CD4-positive, CD25-positive, alpha-beta regulatory T cell (primary cell): ENCODE results near the gene FAM89B. TPM values are rescaled to one million over a fixed set of nuclear protein-coding genes. Genes with fewer than 3 reads are reported as not detected.

Experiments used
- ATAC-seq, 2 donors: fragments of 150-1000 bp; cut with Tn5 transposase; one replicate each; pipeline ENCODE4 v1.10.0; 2021; ENCODE audit warnings: low read depth in 2 of 2, moderate number of reproducible peaks in 2 of 2, moderate library complexity in 1 of 2
- DNase-seq, 3 donors: peaks; one replicate each; pipeline versions ENCODE4 v3.0.0 to v3.0.0-alpha.2; 2012 to 2022; ENCODE audit warnings: mixed read lengths in 1 of 3
- H3K27ac ChIP-seq: one replicate; pipeline ENCODE4 v1.7.0; 2013; ENCODE audit warnings: mild to moderate bottlenecking, low read length; ENCODE audit not compliant: insufficient read depth, poor library complexity, severe bottlenecking
- H3K27me3 ChIP-seq: one replicate; pipeline ENCODE4 v1.7.0; 2013; ENCODE audit warnings: low read length; ENCODE audit not compliant: control insufficient read depth, insufficient read depth
- H3K36me3 ChIP-seq: one replicate; pipeline ENCODE4 v1.7.0; 2013; ENCODE audit warnings: mild to moderate bottlenecking, low read length, moderate library complexity; ENCODE audit not compliant: control insufficient read depth, insufficient read depth
- H3K4me1 ChIP-seq: 2 replicates; pipeline ENCODE4 v1.7.0; 2013; ENCODE audit warnings: mild to moderate bottlenecking, low read length; ENCODE audit not compliant: insufficient read depth, control insufficient read depth, poor library complexity, severe bottlenecking
- H3K4me3 ChIP-seq: one replicate; pipeline ENCODE4 v1.7.0; 2013; ENCODE audit warnings: low read depth, mild to moderate bottlenecking, low read length, moderate library complexity
- H3K9me3 ChIP-seq, 2 experiments: 1 replicate in 1 of 2; 2 replicates in 1 of 2; pipeline ENCODE4 v1.7.0; 2013; ENCODE audit warnings: low read length in 2 of 2, mild to moderate bottlenecking in 1 of 2, moderate library complexity in 1 of 2; ENCODE audit not compliant: control insufficient read depth in 2 of 2
- H3K27ac Mint-ChIP-seq, 3 donors: one replicate each; pipeline ENCODE4 v1.8.0; 2020 to 2022; ENCODE audit warnings: mild to moderate bottlenecking in 3 of 3, mixed read lengths in 3 of 3, moderate library complexity in 2 of 3
- H3K27me3 Mint-ChIP-seq: one replicate; pipeline ENCODE4 v1.8.0; 2022; ENCODE audit warnings: mild to moderate bottlenecking, mixed read lengths
- H3K36me3 Mint-ChIP-seq: one replicate; pipeline ENCODE4 v1.8.0; 2020; ENCODE audit warnings: mixed read lengths
- H3K4me1 Mint-ChIP-seq, 4 donors: one replicate each; pipeline ENCODE4 v1.8.0; 2020 to 2022; ENCODE audit warnings: mixed read lengths in 4 of 4, mild to moderate bottlenecking in 1 of 4
- H3K4me3 Mint-ChIP-seq, 4 donors: one replicate each; pipeline ENCODE4 v1.8.0; 2020 to 2022; ENCODE audit warnings: mild to moderate bottlenecking in 4 of 4, mixed read lengths in 4 of 4, moderate library complexity in 3 of 4
- H3K9me3 Mint-ChIP-seq, 7 donors: one replicate each; pipeline ENCODE4 v1.8.0; 2020 to 2022; ENCODE audit warnings: mixed read lengths in 7 of 7, mild to moderate bottlenecking in 3 of 7, moderate library complexity in 2 of 7
- polyA plus RNA-seq, 4 donors: library from polyadenylated mRNA; unstranded; fragments of 300-500 nt; fragmentation: Illumina TruSeq; gene quantifications; one replicate each; pipeline ENCODE4 v1.2.3, GENCODE V29; 2021
- total RNA-seq: library from RNA; stranded (reverse); gene quantifications from one replicate; pipeline ENCODE4 v1.2.3, GENCODE V29; 2022

FAM89B gene
- total and polyA plus RNA-seq, 5 donors from 2014 or later: 49.4 to 158 (median 100) TPM

DNA sequence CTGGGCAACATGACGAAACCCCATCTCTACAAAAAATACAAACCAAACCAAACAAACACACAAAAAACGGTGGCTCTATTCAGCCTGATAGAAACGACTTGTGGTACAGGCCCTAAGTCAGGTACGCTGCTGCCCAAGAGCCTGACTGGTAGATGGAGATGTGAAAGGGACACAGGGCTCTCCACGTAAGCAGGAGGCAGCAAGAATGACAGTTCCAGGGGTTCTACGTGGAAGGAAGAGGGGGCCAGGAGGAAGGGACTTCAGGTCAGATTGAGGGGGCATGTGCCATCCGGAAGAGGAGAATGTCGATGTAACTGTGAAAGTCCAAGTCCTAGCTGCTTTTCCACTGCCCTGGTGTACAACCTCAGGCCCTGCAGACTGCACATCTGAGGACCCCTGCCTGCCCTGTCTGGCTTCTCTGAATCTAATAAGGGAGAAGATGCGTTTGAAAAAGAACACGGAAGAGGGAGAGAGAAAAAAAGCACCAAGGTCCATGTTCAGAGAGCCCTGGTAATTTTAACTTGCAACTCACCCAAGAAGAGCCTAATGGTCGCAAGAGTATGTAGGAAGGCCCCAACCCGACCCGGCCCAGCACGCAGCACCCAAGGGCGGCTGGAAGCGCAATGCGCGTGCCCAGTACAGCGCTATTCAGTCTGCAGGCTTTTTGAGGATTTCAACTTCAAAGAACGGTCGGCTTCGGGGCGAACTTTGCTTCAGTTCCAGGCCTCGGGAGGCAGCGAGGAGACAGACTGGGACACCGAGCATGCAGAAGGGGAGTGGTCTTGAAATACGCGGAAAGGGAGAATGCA lies 3.0 kb upstream of the FAM89B start:
- peaks cover 9% of the 10 kb centered on the region for H3K27me3 Mint-ChIP-seq
- H3K9me3 ChIP-seq: no peaks in the 10 kb centered on the region
- peaks cover 0 to 75% (median 47%) of the 10 kb centered on the region in 4 donors for H3K4me1 Mint-ChIP-seq
- H3K9me3 Mint-ChIP-seq: peaks cover 0 to 2% (median 0%) of the 10 kb centered on the region in 7 donors
- H3K36me3 ChIP-seq: no peaks in the 10 kb centered on the region
- ATAC-seq (peak; percentile 18 to 21), DNase-seq (no peak)
- H3K4me3 ChIP-seq: peak overlapping the region; percentile 87
- H3K27me3 ChIP-seq: no peaks in the 10 kb centered on the region
- H3K27ac ChIP-seq: peak overlapping the region; percentile 100
- H3K27ac Mint-ChIP-seq: peak overlapping the region; percentile 97 to 99 (median 98)
- no peaks in the 10 kb centered on the region for H3K36me3 Mint-ChIP-seq
- peak overlapping the region; percentile 95 to 100 (median 98) for H3K4me3 Mint-ChIP-seq
- peaks cover 83% of the 10 kb centered on the region for H3K4me1 ChIP-seq

DNA sequence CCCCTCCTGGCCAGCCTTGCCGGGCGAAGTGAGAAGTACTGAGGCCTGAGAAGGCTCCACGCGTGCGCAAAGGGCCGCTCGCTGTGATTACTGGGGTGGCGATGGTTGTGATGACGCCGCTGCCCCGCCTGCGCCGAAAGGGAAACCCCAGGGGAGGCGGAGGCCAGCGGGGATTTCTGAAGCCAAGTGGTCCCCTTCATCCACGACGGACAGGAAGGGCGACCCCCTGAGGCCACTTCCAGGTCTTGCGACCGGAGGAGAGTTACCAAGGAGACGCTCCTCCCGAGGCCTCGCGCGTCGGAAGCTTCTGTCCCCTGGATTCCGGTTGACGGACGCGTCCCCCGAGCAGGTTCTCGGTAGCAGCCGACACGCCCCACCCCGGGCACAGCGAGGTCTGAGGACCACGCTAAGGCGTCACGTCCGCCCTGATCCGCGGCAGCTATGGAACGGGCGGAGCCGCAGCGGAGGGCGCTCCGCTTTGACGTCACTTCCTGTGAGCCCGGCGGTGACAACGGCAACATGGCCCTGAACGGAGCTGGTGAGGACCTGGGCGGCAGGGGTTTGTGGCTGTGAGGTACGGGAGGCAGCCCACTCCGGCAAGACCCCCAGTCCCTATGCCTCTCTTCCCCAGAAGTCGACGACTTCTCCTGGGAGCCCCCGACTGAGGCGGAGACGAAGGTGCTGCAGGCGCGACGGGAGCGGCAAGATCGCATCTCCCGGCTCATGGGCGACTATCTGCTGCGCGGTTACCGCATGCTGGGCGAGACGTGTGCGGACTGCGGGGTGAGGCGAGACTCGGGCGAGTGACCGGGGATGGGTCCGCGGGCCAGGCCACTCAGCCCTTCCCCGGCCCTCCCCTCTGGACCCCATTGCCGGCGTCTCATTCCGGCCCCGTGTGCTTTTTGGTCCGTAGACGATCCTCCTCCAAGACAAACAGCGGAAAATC lies 2.1 kb upstream of the FAM89B start, which contains the start of gene ZNRD2:
Gene ZNRD2 (plus strand): TSS at position 505 of the 946 bp plus-strand sequence. CDS start 15 bp downstream, at position 520.
- peaks cover 0 to 76% (median 45%) of the 10 kb centered on the region in 4 donors for H3K4me1 Mint-ChIP-seq
- peak; percentile 98 to 99 (median 99) for DNase-seq
- H3K27ac ChIP-seq: peak within 1 kb of the TSS; percentile 100

DNA sequence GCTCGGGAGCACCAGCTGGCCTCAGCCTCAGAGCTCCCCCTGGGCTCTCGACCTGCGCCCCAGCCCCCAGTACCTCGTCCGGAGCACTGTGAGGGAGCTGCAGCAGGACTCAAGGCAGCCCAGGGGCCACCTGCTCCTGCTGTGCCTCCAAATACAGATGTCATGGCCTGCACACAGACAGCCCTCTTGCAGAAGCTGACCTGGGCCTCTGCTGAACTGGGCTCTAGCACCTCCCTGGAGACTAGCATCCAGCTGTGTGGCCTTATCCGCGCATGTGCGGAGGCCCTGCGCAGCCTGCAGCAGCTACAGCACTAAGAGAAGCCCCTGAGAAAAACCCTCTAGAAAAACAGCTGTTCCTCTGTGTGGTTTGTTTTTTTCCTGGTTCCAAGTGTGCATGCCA lies 918 bp upstream of the FAM89B start:
- Histone ChIP-seq H3K27me3 (no peaks in the 10 kb centered on the region), H3K4me3 (peak overlapping the region; percentile 87), H3K4me1 (peaks cover 79% of the 10 kb centered on the region), H3K9me3 (no peaks in the 10 kb centered on the region), H3K27ac (peak overlapping the region; percentile 100), H3K36me3 (no peaks in the 10 kb centered on the region)
- peaks cover 0 to 70% (median 37%) of the 10 kb centered on the region in 4 donors for H3K4me1 Mint-ChIP-seq
- peaks cover 0 to 2% (median 0%) of the 10 kb centered on the region in 7 donors for H3K9me3 Mint-ChIP-seq
- DNase-seq (no peak), ATAC-seq (no peak)
- no peaks in the 10 kb centered on the region for H3K36me3 Mint-ChIP-seq
- H3K27me3 Mint-ChIP-seq: peaks cover 9% of the 10 kb centered on the region
- peak overlapping the region; percentile 95 to 100 (median 98) for H3K4me3 Mint-ChIP-seq
- H3K27ac Mint-ChIP-seq: peak overlapping the region; percentile 93 to 97 (median 95)

More for the DNA sequence above, 2.1 kb upstream of the FAM89B start, which contains the start of gene ZNRD2:
- H3K27me3 Mint-ChIP-seq: peaks cover 9% of the 10 kb centered on the region
- peak within 1 kb of the TSS; percentile 95 to 100 (median 98) for H3K4me3 Mint-ChIP-seq
- Histone ChIP-seq H3K4me3 (peak within 1 kb of the TSS; percentile 87), H3K27me3 (no peaks in the 10 kb centered on the region), H3K4me1 (peaks cover 83% of the 10 kb centered on the region), H3K36me3 (no peaks in the 10 kb centered on the region), H3K9me3 (no peaks in the 10 kb centered on the region)
- peaks cover 0 to 2% (median 0%) of the 10 kb centered on the region in 7 donors for H3K9me3 Mint-ChIP-seq
- H3K27ac Mint-ChIP-seq: peak within 1 kb of the TSS; percentile 97 to 99 (median 98)
- H3K36me3 Mint-ChIP-seq: no peaks in the 10 kb centered on the region
- ATAC-seq: peak; percentile 78 to 82

DNA sequence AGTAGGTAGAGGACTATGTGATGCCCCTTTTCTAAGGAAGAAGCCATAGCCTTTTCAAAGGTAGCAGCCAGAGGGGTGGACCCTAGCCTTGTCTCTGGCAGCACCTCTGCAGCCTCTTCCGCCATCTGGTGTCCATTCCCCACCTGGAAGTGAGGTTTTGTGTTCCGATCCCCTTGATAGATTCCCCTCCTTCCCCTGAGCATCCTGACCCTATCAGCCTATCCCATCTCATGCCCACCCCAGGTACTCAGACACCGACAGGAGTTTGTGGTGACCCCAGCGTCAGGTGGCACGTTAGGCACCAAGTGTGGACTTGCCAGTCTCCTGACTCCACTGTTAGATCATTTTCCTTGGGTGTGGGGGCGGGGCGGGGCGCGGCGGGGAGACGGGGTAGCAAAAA lies 398 bp upstream of the FAM89B start:
- peaks cover 9% of the 10 kb centered on the region for H3K27me3 Mint-ChIP-seq
- H3K4me3 ChIP-seq: peak overlapping the region; percentile 60
- H3K27me3 ChIP-seq: no peaks in the 10 kb centered on the region
- peaks cover 0 to 2% (median 0%) of the 10 kb centered on the region in 7 donors for H3K9me3 Mint-ChIP-seq
- DNase-seq: peak in 1 of 3 donors; percentile 54
- H3K4me3 Mint-ChIP-seq: peak overlapping the region; percentile 95 to 100 (median 98)
- peak overlapping the region; percentile 100 for H3K27ac ChIP-seq
- ATAC-seq: no peak
- H3K27ac Mint-ChIP-seq: peak overlapping the region; percentile 93 to 97 (median 95)
- no peaks in the 10 kb centered on the region for H3K36me3 ChIP-seq
- peaks cover 0 to 70% (median 33%) of the 10 kb centered on the region in 4 donors for H3K4me1 Mint-ChIP-seq
- no peaks in the 10 kb centered on the region for H3K36me3 Mint-ChIP-seq
- no peaks in the 10 kb centered on the region for H3K9me3 ChIP-seq
- peaks cover 79% of the 10 kb centered on the region for H3K4me1 ChIP-seq

DNA sequence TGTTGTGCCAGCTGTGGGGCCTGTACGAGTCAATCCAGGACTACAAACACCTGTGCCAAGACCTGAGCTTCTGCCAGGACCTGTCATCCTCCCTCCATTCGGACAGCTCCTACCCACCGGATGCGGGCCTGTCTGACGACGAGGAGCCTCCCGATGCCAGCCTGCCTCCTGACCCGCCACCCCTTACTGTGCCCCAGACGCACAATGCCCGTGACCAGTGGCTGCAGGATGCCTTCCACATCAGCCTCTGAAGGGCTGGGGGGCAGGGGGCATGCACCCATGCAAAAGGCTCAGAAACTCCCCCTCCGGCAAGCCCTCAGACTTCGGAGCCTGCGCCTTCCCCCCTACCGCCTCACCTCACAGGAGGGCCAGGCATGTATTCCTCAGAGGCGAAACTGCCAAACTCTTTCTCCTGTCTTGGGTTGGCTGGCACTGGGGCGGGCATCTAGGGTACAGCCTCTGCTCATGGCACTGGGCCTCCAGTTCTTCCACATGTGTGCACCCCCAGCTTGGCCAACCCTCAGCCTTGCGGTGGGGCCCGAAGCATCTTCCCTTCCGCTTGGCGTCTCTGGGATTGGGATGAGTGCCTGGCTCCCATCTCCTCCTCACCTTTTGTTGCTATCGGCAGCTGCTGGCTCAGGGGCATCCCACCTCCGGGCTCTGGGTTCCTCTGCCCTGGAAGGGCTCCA lies 1.2 kb downstream of the FAM89B start:
- Histone ChIP-seq H3K4me1 (peaks cover 83% of the 10 kb centered on the region), H3K27me3 (no peaks in the 10 kb centered on the region), H3K27ac (peak overlapping the region; percentile 100), H3K36me3 (no peaks in the 10 kb centered on the region), H3K9me3 (no peaks in the 10 kb centered on the region), H3K4me3 (peak overlapping the region; percentile 90)
- Mint-ChIP-seq H3K27me3 (peaks cover 9% of the 10 kb centered on the region), H3K36me3 (no peaks in the 10 kb centered on the region), H3K9me3 (peaks cover 0 to 2% (median 0%) of the 10 kb centered on the region in 7 donors), H3K4me1 (peaks cover 0 to 75% (median 34%) of the 10 kb centered on the region in 4 donors), H3K27ac (peak overlapping the region; percentile 88 to 97 (median 93)), H3K4me3 (peak overlapping the region; percentile 91 to 98 (median 94))
- DNase-seq: no peak
- ATAC-seq: no peak

DNA sequence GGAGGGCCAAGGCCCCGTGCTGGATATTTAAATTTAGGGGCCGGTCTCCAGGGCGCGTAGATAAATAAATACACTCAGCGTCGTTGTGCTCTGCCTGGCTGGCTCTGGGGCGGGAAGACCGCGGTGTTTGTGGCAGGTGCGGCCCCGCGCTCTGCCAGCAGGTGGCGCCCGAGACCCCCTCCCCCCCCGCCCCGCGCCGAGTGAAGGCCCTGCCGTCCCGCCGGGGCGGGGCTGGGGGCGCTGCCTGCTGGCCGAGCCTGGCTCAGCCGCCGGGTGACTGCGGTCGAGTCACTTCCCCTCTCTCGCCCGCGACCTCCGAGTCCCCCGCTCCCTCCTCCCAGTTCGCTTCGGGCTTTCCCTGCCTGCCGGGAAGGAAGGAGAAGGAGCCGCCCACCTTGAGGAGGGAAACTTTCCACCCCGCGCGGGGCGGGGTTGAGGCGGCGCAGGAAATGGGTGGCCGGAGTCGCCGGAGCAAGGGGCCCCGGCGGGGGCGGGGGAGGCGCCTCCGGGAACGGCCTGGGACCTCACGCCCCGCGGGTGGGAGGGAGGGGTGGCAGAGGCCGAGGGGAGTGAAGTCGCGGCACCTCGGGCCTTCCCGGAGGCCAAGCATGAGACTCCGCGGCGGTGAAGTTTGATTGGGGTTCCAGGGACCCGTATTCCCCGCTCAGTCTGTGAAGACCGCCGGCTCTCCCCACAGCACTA lies 1.9 kb downstream of the FAM89B start:
- Histone ChIP-seq H3K27ac (peak overlapping the region; percentile 100), H3K9me3 (no peaks in the 10 kb centered on the region), H3K4me1 (peaks cover 80% of the 10 kb centered on the region), H3K4me3 (peak overlapping the region; percentile 96), H3K36me3 (peaks cover 6% of the 10 kb centered on the region), H3K27me3 (no peaks in the 10 kb centered on the region)
- Mint-ChIP-seq H3K4me1 (peaks cover 0 to 73% (median 32%) of the 10 kb centered on the region in 4 donors), H3K27ac (peak overlapping the region; percentile 97 to 98 (median 97)), H3K9me3 (peaks cover 0 to 2% (median 0%) of the 10 kb centered on the region in 7 donors), H3K36me3 (no peaks in the 10 kb centered on the region), H3K4me3 (peak overlapping the region; percentile 94 to 98 (median 95)), H3K27me3 (peaks cover 9% of the 10 kb centered on the region)
- ATAC-seq (peak; percentile 26 to 29), DNase-seq (peak; percentile 80 to 88 (median 86))
